Measurements from ENCODE around the gene EPHA2.

DNA sequence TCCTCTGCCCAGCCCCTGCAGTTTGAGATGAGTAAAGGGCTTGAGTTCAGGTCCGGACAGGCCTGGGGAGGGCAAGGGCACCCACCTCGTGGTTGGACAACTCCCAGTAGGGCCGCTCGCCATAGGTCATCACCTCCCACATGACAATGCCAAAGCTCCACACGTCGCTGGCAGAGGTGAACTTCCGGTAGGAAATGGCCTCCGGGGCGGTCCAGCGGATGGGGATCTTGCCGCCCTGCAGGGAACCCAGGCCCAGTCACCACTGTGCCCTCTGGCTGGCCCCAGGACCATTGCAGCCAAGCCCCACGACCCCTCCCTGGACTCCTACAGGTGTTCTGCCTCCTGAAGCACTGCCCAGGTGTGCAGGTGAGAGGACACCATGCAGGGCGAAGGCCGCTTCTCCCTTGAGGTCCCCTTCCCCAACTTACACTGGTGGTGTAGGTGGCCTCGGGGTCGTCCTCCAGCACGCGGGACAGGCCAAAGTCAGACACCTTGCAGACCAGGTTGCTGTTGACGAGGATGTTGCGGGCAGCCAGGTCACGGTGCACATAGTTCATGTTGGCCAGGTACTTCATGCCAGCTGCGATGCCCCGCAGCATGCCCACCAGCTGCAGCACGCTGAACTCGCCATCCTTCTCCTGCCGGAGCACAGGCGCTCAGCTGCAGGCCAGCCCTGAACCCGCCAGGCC, 24.1 kb downstream of the EPHA2 start:
- TF ChIP-seq, protein P1, sequence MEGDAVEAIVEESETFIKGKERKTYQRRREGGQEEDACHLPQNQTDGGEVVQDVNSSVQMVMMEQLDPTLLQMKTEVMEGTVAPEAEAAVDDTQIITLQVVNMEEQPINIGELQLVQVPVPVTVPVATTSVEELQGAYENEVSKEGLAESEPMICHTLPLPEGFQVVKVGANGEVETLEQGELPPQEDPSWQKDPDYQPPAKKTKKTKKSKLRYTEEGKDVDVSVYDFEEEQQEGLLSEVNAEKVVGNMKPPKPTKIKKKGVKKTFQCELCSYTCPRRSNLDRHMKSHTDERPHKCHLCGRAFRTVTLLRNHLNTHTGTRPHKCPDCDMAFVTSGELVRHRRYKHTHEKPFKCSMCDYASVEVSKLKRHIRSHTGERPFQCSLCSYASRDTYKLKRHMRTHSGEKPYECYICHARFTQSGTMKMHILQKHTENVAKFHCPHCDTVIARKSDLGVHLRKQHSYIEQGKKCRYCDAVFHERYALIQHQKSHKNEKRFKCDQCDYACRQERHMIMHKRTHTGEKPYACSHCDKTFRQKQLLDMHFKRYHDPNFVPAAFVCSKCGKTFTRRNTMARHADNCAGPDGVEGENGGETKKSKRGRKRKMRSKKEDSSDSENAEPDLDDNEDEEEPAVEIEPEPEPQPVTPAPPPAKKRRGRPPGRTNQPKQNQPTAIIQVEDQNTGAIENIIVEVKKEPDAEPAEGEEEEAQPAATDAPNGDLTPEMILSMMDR (IDR thresholded peaks at IDR 0.05; ENCODE audit: low read depth, low read length) = no peak
- TF ChIP-seq, protein P2, sequence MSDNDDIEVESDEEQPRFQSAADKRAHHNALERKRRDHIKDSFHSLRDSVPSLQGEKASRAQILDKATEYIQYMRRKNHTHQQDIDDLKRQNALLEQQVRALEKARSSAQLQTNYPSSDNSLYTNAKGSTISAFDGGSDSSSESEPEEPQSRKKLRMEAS (IDR thresholded peaks at IDR 0.05; ENCODE audit: low read depth, low read length) = no peak
